H1 (cell line): ENCODE results near the gene HSF2. TPM values are rescaled to one million over a fixed set of nuclear protein-coding genes. Genes with fewer than 3 reads are reported as not detected.

Experiments
- CTCF ChIA-PET: fragments of 300-600 bp; sonication (Branson Sonifier 250); formaldehyde crosslinking; loops from one replicate; lab custom pipeline; 2021; ENCODE audit not compliant: partially characterized antibody; lab: Charles Lee
- POLR2A ChIA-PET: fragments of 300-600 bp; sonication (Branson Sonifier 250); formaldehyde crosslinking; loops from one replicate; lab custom pipeline; 2021; ENCODE audit warnings: inconsistent platforms; ENCODE audit not compliant: partially characterized antibody; lab: Charles Lee
- DNase-seq, 2 experiments: peaks; one replicate each; pipeline versions ENCODE4 v3.0.0 to v3.0.0-alpha.2; 2010 to 2022; ENCODE audit warnings: low spot score in 2 of 2, low read depth in 1 of 2, mixed read lengths in 1 of 2
- FAIRE-seq: peaks from 2 replicates; lab custom pipeline; 2011; peaks lifted over from hg19 to GRCh38; lab: Jason Lieb, UNC
- H2AFZ ChIP-seq: 2 replicates; pipeline ENCODE4 v1.8.1; 2012; ENCODE audit warnings: low read length, inconsistent platforms
- H2AK5ac ChIP-seq: 2 replicates; pipeline ENCODE4 v1.6.1; 2013; ENCODE audit warnings: low read depth, low read length
- H2BK120ac ChIP-seq: replicated peaks from 2 replicates; pipeline ENCODE3; 2013; ENCODE audit warnings: low read depth, low read length, inconsistent platforms
- H2BK12ac ChIP-seq: 2 replicates; pipeline ENCODE4 v1.6.1; 2013; ENCODE audit warnings: low read depth, low read length
- H2BK15ac ChIP-seq: 2 replicates; pipeline ENCODE4 v1.6.1; 2013; ENCODE audit warnings: low read length
- H2BK20ac ChIP-seq: 2 replicates; pipeline ENCODE4 v1.6.1; 2013; ENCODE audit warnings: low read length
- H2BK5ac ChIP-seq: 2 replicates; pipeline ENCODE4 v1.6.1; 2013; ENCODE audit warnings: low read depth, low read length
- H3K14ac ChIP-seq: 2 replicates; pipeline ENCODE4 v1.6.1; 2013; ENCODE audit warnings: inconsistent platforms; ENCODE audit not compliant: insufficient read length
- H3K18ac ChIP-seq: 2 replicates; pipeline ENCODE4 v1.6.1; 2013; ENCODE audit warnings: low read length; ENCODE audit errors: extremely low read depth
- H3K23ac ChIP-seq: 2 replicates; pipeline ENCODE4 v1.6.1; 2013; ENCODE audit warnings: inconsistent platforms; ENCODE audit not compliant: insufficient read length
- H3K23me2 ChIP-seq: 2 replicates; pipeline ENCODE4 v1.6.1; 2013; ENCODE audit warnings: low read depth, low read length
- H3K27ac ChIP-seq: 2 replicates; pipeline ENCODE4 v1.6.1; 2011; ENCODE audit warnings: low read depth, low read length, inconsistent platforms
- H3K27me3 ChIP-seq, 4 experiments: replicated peaks in 1 of 4; 1 replicate in 1 of 4; 2 replicates in 3 of 4; pipeline versions ENCODE4 v1.6.1 to v1.8.1; 2011 to 2013; ENCODE audit warnings: low read length in 3 of 4, mild to moderate bottlenecking in 3 of 4, inconsistent platforms in 2 of 4, mixed read lengths in 2 of 4, moderate library complexity in 1 of 4; ENCODE audit not compliant: control insufficient read depth in 3 of 4, insufficient read depth in 3 of 4; ENCODE audit errors: extremely low read depth in 1 of 4
- H3K36me3 ChIP-seq, 4 experiments: 2 replicates each; pipeline versions ENCODE4 v1.6.1 to v1.8.1; 2011 to 2013; ENCODE audit warnings: mild to moderate bottlenecking in 4 of 4, low read length in 3 of 4, moderate library complexity in 2 of 4, control low read depth in 1 of 4, inconsistent platforms in 1 of 4; ENCODE audit not compliant: insufficient read depth in 4 of 4, control insufficient read depth in 2 of 4
- H3K4ac ChIP-seq: replicated peaks from 2 replicates; pipeline ENCODE3; 2013; ENCODE audit warnings: low read length, low read depth, mixed read lengths, inconsistent platforms; ENCODE audit not compliant: insufficient read length
- H3K4me1 ChIP-seq, 4 experiments: replicated peaks in 1 of 4; 1 replicate in 1 of 4; 2 replicates in 3 of 4; pipeline versions ENCODE4 v1.6.1 to v1.8.1; 2011 to 2013; ENCODE audit warnings: low read length in 3 of 4, inconsistent platforms in 2 of 4, mixed read lengths in 1 of 4; ENCODE audit not compliant: insufficient read depth in 4 of 4, control insufficient read depth in 3 of 4
- H3K4me2 ChIP-seq, 2 experiments: 2 replicates each; pipeline versions ENCODE4 v1.6.1 to v1.8.1; 2011 to 2013; ENCODE audit warnings: low read depth in 2 of 2, low read length in 2 of 2, control low read depth in 1 of 2, inconsistent platforms in 1 of 2, mild to moderate bottlenecking in 1 of 2; ENCODE audit not compliant: insufficient read depth in 1 of 2
- H3K4me3 ChIP-seq, 4 experiments: fragments of 200-600, 300-600 bp in 1 of 4; sonication (generic), shearing (Covaris generic), sonication (Bioruptor Twin) in 1 of 4; 2 replicates each; pipeline versions ENCODE4 v1.5.1 to v1.8.1; 2011 to 2016; ENCODE audit warnings: low read length in 4 of 4, low read depth in 3 of 4, control low read depth in 2 of 4, inconsistent platforms in 2 of 4, mild to moderate bottlenecking in 2 of 4, mixed read lengths in 1 of 4, moderate library complexity in 1 of 4; ENCODE audit not compliant: insufficient read depth in 2 of 4; ENCODE audit errors: extremely low read depth in 1 of 4
- H3K56ac ChIP-seq: replicated peaks from 2 replicates; pipeline ENCODE3; 2013; ENCODE audit warnings: low read depth, mild to moderate bottlenecking, mixed read lengths, low read length, inconsistent platforms; ENCODE audit not compliant: insufficient read length
- H3K79me1 ChIP-seq: 2 replicates; pipeline ENCODE4 v1.6.1; 2013; ENCODE audit warnings: low read depth, low read length, control low read depth
- H3K79me2 ChIP-seq, 2 experiments: 2 replicates each; pipeline versions ENCODE4 v1.6.1 to v1.8.1; 2012 to 2013; ENCODE audit warnings: low read length in 2 of 2, mild to moderate bottlenecking in 2 of 2, inconsistent platforms in 1 of 2; ENCODE audit not compliant: insufficient read depth in 2 of 2, control insufficient read depth in 1 of 2
- H3K9ac ChIP-seq, 4 experiments: replicated peaks in 1 of 4; 1 replicate in 1 of 4; 2 replicates in 3 of 4; pipeline versions ENCODE4 v1.6.1 to v1.8.1; 2011 to 2013; ENCODE audit warnings: low read depth in 3 of 4, low read length in 3 of 4, control low read depth in 2 of 4, mild to moderate bottlenecking in 2 of 4, moderate library complexity in 2 of 4, inconsistent platforms in 1 of 4; ENCODE audit errors: extremely low read depth in 1 of 4
- H3K9me3 ChIP-seq, 2 experiments: 2 replicates each; pipeline versions ENCODE4 v1.6.1 to v1.8.1; 2012 to 2013; ENCODE audit warnings: mild to moderate bottlenecking in 2 of 2, moderate library complexity in 2 of 2, control low read depth in 1 of 2, inconsistent platforms in 1 of 2, low read depth in 1 of 2, low read length in 1 of 2, mixed read lengths in 1 of 2; ENCODE audit not compliant: insufficient read depth in 2 of 2
- H4K20me1 ChIP-seq, 2 experiments: replicated peaks in 1 of 2; 2 replicates each; pipeline versions ENCODE3 to v1.8.1; 2011 to 2013; ENCODE audit warnings: inconsistent platforms in 2 of 2, low read length in 2 of 2, mild to moderate bottlenecking in 1 of 2; ENCODE audit not compliant: insufficient read depth in 2 of 2, control insufficient read depth in 1 of 2
- H4K5ac ChIP-seq: 2 replicates; pipeline ENCODE4 v1.6.1; 2013; ENCODE audit warnings: low read length, low read depth, mixed read lengths, inconsistent platforms; ENCODE audit not compliant: insufficient read length
- H4K8ac ChIP-seq: 2 replicates; pipeline ENCODE4 v1.8.0; 2013; ENCODE audit warnings: mild to moderate bottlenecking, moderate library complexity, low read length, inconsistent platforms; ENCODE audit not compliant: insufficient read depth; ENCODE audit errors: extremely low read depth
- H4K91ac ChIP-seq: replicated peaks from 2 replicates; pipeline ENCODE3; 2013; ENCODE audit warnings: low read length, mixed read lengths, inconsistent platforms; ENCODE audit not compliant: insufficient read length
- WGBS, 2 experiments: shearing (Covaris generic) in 1 of 2; methylation state at CpG; one replicate each; pipeline versions ENCODE4 v1.1.6 to v1.1.7; 2013 to 2015; ENCODE audit warnings: low lambda C conversion rate in 2 of 2, mixed read lengths in 2 of 2, inconsistent platforms in 1 of 2, low coverage in 1 of 2, missing lambda C conversion rate in 1 of 2; ENCODE audit not compliant: insufficient replicate concordance in 2 of 2, insufficient coverage in 1 of 2, insufficient read length in 1 of 2; ENCODE audit errors: extremely low coverage in 1 of 2, missing lambda C conversion rate in 1 of 2; 5-methylcytosine and 5-hydroxymethylcytosine counted together
- polyA plus RNA-seq, 7 experiments: library from polyadenylated mRNA; depleted of rRNA in 3 of 7; stranded (reverse) in 5 of 7; unstranded in 2 of 7; fragments of >200 nt in 5 of 7; fragments of 200-250 nt in 2 of 7; gene quantifications; 1 replicate in 5 of 7; 2 replicates in 1 of 7; 4 replicates in 1 of 7; pipeline versions ENCODE4 v1.2.1 to v1.2.3, GENCODE V29; 2011 to 2013; ENCODE audit warnings: missing spikeins in 2 of 7, mixed read lengths in 2 of 7
- total RNA-seq: library from RNA; stranded (reverse); fragmentation: NEBNext Ultra II Directional; extraction: Animal tissue kit (Norgen Biotek cat#: 25700); gene quantifications from 2 replicates; pipeline ENCODE4 v1.2.1, GENCODE V29; 2021

The HSF2 gene
- total and polyA plus RNA-seq, 2 of the 8 experiments (the other 6 are each of a cell fraction or from before 2014, with no cell fraction given) = 16.3 to 18.3 TPM

GRCh38 chr6:122406187-122406586 is 6.7 kb downstream of the HSF2 start:
- 76% methylated on average over 1 of the region's 1 CpG; no CpG with 5 or more reads in 1 of the 2 experiments for WGBS, 2 experiments
- no peak overlapping the region; a peak in 1 of 4 replicates for H3K4me2 ChIP-seq
- H3K9me3 ChIP-seq = no peaks in the 10 kb centered on the region

More at GRCh38 chr6:122406187-122406586, 6.7 kb downstream of the HSF2 start:
- H3K23me2 ChIP-seq = no peaks in the 10 kb centered on the region
- no peak overlapping the region for H2AK5ac ChIP-seq
- H3K18ac ChIP-seq = no peak overlapping the region
- peak overlapping the region in 1 of 4 experiments; percentile 20; a peak in 1 of 8 replicates for H3K4me3 ChIP-seq
- H2AFZ ChIP-seq = no peak overlapping the region
- no peak overlapping the region for H3K4ac ChIP-seq
- no peak overlapping the region for H2BK15ac ChIP-seq
- no peak overlapping the region for H3K14ac ChIP-seq
- peaks cover 5 to 9% of the 10 kb centered on the region in 2 experiments for H4K20me1 ChIP-seq
- CTCF ChIA-PET = interaction anchor here (1.2 to 1.5 kb wide), 3 partner anchors 8 to 86 kb away, joined by 5 to 8 read pairs (median 5); no protein-coding TSS in a partner anchor
- no peak overlapping the region for H4K8ac ChIP-seq
- POLR2A ChIA-PET = no interaction called here
- FAIRE-seq = no peak
- no peaks in the 10 kb centered on the region; a peak in 2 of 7 replicates for H3K4me1 ChIP-seq
- H3K36me3 ChIP-seq = no peaks in the 10 kb centered on the region
- H3K23ac ChIP-seq = no peak overlapping the region
- H3K27ac ChIP-seq = no peak overlapping the region
- H4K5ac ChIP-seq = no peak overlapping the region
- no peak for DNase-seq
- no peak overlapping the region for H4K91ac ChIP-seq
- H2BK120ac ChIP-seq = no peak overlapping the region
- no peak overlapping the region for H2BK12ac ChIP-seq
- H3K79me2 ChIP-seq = peaks cover 0 to 98% of the 10 kb centered on the region in 2 experiments; a peak in 3 of 4 replicates
- no peak overlapping the region for H3K56ac ChIP-seq
- peaks cover 3% of the 10 kb centered on the region for H3K79me1 ChIP-seq
- no peak overlapping the region for H2BK20ac ChIP-seq
- no peaks in the 10 kb centered on the region for H3K27me3 ChIP-seq
- no peak overlapping the region for H2BK5ac ChIP-seq
- H3K9ac ChIP-seq = no peak overlapping the region
